GM06990 (cell line): Measurements from ENCODE around the gene UBE4B.

Experiments used
- DNase-seq: peaks from one replicate; pipeline ENCODE4 v3.0.0-alpha.2; 2011; ENCODE audit not compliant: insufficient read length; ENCODE audit errors: extremely low read depth
- H3K27me3 ChIP-seq: replicated peaks from 2 replicates; pipeline ENCODE4 v1.6.0; 2011; ENCODE audit warnings: low read length; ENCODE audit not compliant: control insufficient read depth, insufficient read depth
- H3K36me3 ChIP-seq: 2 replicates; pipeline ENCODE4 v1.5.1; 2011; ENCODE audit warnings: low read length; ENCODE audit not compliant: control insufficient read depth, insufficient read depth
- H3K4me3 ChIP-seq: replicated peaks from 2 replicates; pipeline ENCODE4 v1.5.1; 2011; ENCODE audit warnings: low read depth, mild to moderate bottlenecking, control low read depth, low read length
- TF ChIP-seq, protein P1 (sequence below): IDR thresholded peaks from 2 replicates; pipeline ENCODE4 v1.5.1; 2011; ENCODE audit warnings: low read length, control low read depth, mild to moderate bottlenecking, inconsistent platforms; ENCODE audit not compliant: insufficient read depth, poor library complexity, severe bottlenecking

UBE4B gene

DNA sequence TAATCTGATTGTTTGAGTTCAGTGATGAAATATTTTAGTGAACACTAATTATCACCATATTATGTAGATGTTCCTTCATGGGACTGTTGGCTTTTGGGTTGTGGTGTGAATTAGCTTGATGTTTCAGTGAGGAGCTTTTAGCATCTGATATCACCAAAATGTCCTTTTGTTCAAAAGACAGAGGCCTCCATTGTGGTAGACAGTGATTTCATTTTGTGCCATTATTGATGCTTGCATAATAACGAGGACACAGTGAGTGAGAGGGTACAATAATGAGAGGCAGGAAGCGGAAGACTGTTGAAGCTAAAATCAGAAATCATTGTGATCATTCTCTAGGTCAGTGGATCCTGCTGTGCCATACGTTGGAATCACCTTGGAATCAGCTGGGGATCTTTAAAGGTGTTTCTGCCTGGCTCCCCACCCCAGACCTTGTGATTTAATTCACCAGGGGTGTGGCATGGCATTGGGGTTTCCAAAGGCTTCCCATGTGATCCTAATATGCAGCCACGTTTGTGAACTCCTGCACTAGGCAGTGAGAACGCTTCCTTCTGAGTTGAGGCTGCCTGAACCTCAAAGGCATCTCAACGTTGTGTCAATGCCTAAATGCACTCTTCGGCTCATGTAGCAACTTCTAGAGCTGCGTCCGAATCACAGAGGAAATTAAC, 95.5 kb downstream of the UBE4B start:
- H3K36me3 ChIP-seq: peaks cover 4% of the 10 kb centered on the region

DNA sequence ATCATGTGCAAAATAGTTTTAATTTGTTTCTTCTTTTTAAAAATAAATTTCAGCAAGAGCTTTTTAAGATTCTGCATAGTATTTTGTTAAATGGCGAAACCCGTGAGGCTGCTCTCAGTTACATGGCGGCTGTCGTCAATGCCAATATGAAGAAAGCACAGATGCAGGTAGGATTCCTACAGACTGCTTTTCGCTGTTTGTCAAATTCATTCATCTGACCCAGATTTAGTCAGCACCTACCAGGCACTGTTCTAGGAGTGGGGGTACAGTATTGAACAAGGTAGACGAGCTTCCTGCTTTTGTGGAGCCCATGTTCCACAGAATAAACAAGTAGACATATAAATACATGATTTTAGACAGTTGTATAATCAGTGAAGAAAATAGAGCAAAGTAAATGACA, 99.6 kb downstream of the UBE4B start:
- H3K36me3 ChIP-seq: peaks cover 4% of the 10 kb centered on the region
- no peak for DNase-seq
- H3K27me3 ChIP-seq: no peaks in the 10 kb centered on the region
- TF ChIP-seq, protein P1, sequence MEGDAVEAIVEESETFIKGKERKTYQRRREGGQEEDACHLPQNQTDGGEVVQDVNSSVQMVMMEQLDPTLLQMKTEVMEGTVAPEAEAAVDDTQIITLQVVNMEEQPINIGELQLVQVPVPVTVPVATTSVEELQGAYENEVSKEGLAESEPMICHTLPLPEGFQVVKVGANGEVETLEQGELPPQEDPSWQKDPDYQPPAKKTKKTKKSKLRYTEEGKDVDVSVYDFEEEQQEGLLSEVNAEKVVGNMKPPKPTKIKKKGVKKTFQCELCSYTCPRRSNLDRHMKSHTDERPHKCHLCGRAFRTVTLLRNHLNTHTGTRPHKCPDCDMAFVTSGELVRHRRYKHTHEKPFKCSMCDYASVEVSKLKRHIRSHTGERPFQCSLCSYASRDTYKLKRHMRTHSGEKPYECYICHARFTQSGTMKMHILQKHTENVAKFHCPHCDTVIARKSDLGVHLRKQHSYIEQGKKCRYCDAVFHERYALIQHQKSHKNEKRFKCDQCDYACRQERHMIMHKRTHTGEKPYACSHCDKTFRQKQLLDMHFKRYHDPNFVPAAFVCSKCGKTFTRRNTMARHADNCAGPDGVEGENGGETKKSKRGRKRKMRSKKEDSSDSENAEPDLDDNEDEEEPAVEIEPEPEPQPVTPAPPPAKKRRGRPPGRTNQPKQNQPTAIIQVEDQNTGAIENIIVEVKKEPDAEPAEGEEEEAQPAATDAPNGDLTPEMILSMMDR: no peak
- H3K4me3 ChIP-seq: no peak overlapping the region

More for the DNA sequence above, 95.5 kb downstream of the UBE4B start:
- no peak for DNase-seq
- H3K4me3 ChIP-seq: no peak overlapping the region
- H3K27me3 ChIP-seq: no peaks in the 10 kb centered on the region
- TF ChIP-seq, protein P1: no peak

DNA sequence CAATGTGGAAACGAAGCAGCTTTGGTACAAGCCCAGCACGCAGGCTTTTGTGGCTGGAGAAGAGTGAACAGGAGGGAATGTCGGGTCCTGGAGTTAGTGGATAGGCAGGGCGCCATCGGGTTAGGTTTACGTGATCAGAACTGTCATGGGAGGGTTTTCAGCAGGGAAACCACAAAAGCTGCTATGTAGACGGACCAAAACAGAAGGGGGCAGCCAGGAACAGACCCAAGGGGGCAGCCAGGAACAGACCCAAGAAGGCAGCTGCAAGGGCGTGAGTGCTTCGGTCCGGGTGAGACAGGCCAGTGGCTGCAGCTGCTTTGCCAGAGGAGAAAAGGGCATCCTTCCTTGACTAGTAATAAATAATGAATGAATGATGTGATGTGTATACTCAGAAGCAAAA, 100.1 kb downstream of the UBE4B start:
- H3K27me3 ChIP-seq: no peaks in the 10 kb centered on the region
- DNase-seq: no peak
- H3K36me3 ChIP-seq: peaks cover 4% of the 10 kb centered on the region
- H3K4me3 ChIP-seq: no peak overlapping the region
- TF ChIP-seq, protein P1: no peak

DNA sequence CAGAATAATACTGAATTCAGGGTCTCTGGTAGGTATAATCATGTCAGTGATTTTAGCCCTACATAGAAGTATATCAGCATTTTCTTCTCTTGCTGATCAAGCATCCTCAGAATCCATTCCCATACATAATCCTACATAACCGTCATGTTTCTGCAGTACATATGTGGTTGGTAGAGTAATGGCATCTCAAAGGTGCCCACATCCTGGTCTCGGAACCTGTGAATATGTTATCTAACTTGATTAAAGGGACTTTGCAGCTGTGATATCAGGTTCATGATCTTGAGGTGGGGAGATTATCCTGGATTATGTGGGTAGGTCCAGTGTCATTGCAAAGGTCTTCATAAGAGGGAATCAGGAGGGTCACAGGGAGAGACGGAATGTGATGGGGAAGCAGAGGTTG, 108.2 kb downstream of the UBE4B start:
- peaks cover 1% of the 10 kb centered on the region for H3K36me3 ChIP-seq
- no peak for DNase-seq
- H3K4me3 ChIP-seq: no peak overlapping the region
- H3K27me3 ChIP-seq: no peaks in the 10 kb centered on the region
- TF ChIP-seq, protein P1: no peak

DNA sequence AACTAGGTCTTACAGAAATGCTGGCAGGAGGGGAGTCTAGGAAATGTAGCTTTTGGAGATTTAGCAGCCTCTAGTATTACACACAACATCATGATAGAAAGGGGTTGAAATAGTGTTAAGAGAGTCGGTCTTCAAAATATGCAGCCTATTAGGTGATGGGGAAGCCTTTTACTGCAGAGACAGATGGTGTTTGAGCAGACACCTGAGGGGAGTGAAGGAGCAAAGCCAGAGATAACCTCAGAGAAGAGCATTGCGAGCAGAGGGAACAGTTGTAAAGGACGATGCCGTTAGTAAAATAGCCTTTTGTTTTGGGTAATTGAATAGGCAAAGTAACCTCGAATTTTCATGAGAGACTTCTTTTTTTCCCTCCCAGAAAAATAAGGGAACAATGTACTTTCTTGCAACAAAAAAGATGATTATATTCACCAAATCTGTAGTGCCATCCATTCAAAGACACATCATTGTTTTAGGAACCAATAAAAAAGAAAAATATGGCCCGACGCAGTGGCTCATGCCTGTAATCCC, 111.3 kb downstream of the UBE4B start:
- Histone ChIP-seq H3K4me3 (no peak overlapping the region), H3K27me3 (no peaks in the 10 kb centered on the region), H3K36me3 (peaks cover 1% of the 10 kb centered on the region)
- DNase-seq: no peak
- TF ChIP-seq, protein P1: no peak
